GM19099 (cell line): Measurements from ENCODE around the gene TESPA1.

Experiments used
- POLR2A ChIP-seq: IDR thresholded peaks from 3 replicates; pipeline ENCODE4 v1.6.1; 2011; ENCODE audit warnings: low read depth; ENCODE audit not compliant: insufficient read length; ENCODE audit errors: extremely low read depth

TESPA1 gene

GRCh38 chr12:54936736-54937135 is 47.8 kb downstream of the TESPA1 start:
- no peak for TF ChIP-seq POLR2A

GRCh38 chr12:54935235-54935951 is 49.2 kb downstream of the TESPA1 start:
- no peak for TF ChIP-seq POLR2A

GRCh38 chr12:54934419-54934818 is 50.1 kb downstream of the TESPA1 start:
- no peak for TF ChIP-seq POLR2A

- TF ChIP-seq POLR2A = no peak
These were observed 51.2 kb downstream of the TESPA1 start for GRCh38 chr12:54933376-54933775.

- TF ChIP-seq POLR2A = no peak
These were observed 51.9 kb downstream of the TESPA1 start for GRCh38 chr12:54932691-54933090.

- TF ChIP-seq POLR2A = no peak
These were observed 52.5 kb downstream of the TESPA1 start for GRCh38 chr12:54932038-54932437.

- TF ChIP-seq POLR2A = no peak
These were observed 54.6 kb downstream of the TESPA1 start for GRCh38 chr12:54929998-54930397.

GRCh38 chr12:54926246-54926645 is 58.3 kb downstream of the TESPA1 start:
- TF ChIP-seq POLR2A = no peak

- TF ChIP-seq POLR2A = no peak
These were observed 59.4 kb downstream of the TESPA1 start for GRCh38 chr12:54924972-54925707.

- TF ChIP-seq POLR2A = no peak
These were observed 67.5 kb downstream of the TESPA1 start for GRCh38 chr12:54917001-54917488.
